Brain microvascular endothelial cell (primary cell): Measurements from ENCODE around the gene ZNF891.
A peak's percentile ranks its signal among the peaks of the same experiment; 100 is the strongest.

Source experiments
- DNase-seq: peaks from one replicate; pipeline ENCODE4 v3.0.0-alpha.2; 2020
- H3K27ac ChIP-seq: fragments of 250-450 bp; sonication (Bioruptor Pico); 2 replicates; pipeline ENCODE4 v1.5.1; 2020; ENCODE audit warnings: mild to moderate bottlenecking, moderate library complexity
- H3K27me3 ChIP-seq: fragments of 250-450 bp; sonication (Bioruptor Pico); replicated peaks from 2 replicates; pipeline ENCODE4 v1.5.1; 2020; ENCODE audit warnings: mild to moderate bottlenecking
- H3K36me3 ChIP-seq: fragments of 250-450 bp; sonication (Bioruptor Pico); replicated peaks from 2 replicates; pipeline ENCODE4 v1.5.1; 2020; ENCODE audit warnings: mild to moderate bottlenecking
- H3K4me3 ChIP-seq: 2 replicates; pipeline ENCODE4 v1.5.1; 2011; ENCODE audit warnings: low read depth, mild to moderate bottlenecking, control low read depth, low read length, moderate library complexity
- in situ Hi-C: cut with HindIII; loops from 2 replicates; pipeline ENCODE4 v1.10.0; 2017; ENCODE audit warnings: low sequenced_read_pairs, low pct_ligation_motif_present
- TF ChIP-seq, protein P1 (sequence below): IDR thresholded peaks from 2 replicates; pipeline ENCODE4 v1.5.1; 2011; ENCODE audit warnings: low read depth, mild to moderate bottlenecking, moderate library complexity, low read length, control low read depth, inconsistent platforms; ENCODE audit errors: missing control alignments

Gene ZNF891

GRCh38 chr12:133130038-133130807 is at the start of gene ZNF891, which contains the start of gene ZNF10:
TSS of gene ZNF891 (minus strand) at chr12:133130274. CDS start at chr12:133121918, 8,356 bp downstream.
TSS of gene ZNF10 (plus strand) at chr12:133130627. CDS start at chr12:133144493, 13,866 bp downstream.
- H3K4me3 ChIP-seq: peak within 1 kb of the TSS; percentile 88
- peak; percentile 95 for DNase-seq
- no peaks in the 10 kb centered on the region for H3K27me3 ChIP-seq
- in situ Hi-C loops: no loop called here
- H3K36me3 ChIP-seq: peaks cover 3% of the 10 kb centered on the region
- H3K27ac ChIP-seq: peak within 1 kb of the TSS; percentile 92
- TF ChIP-seq, protein P1, sequence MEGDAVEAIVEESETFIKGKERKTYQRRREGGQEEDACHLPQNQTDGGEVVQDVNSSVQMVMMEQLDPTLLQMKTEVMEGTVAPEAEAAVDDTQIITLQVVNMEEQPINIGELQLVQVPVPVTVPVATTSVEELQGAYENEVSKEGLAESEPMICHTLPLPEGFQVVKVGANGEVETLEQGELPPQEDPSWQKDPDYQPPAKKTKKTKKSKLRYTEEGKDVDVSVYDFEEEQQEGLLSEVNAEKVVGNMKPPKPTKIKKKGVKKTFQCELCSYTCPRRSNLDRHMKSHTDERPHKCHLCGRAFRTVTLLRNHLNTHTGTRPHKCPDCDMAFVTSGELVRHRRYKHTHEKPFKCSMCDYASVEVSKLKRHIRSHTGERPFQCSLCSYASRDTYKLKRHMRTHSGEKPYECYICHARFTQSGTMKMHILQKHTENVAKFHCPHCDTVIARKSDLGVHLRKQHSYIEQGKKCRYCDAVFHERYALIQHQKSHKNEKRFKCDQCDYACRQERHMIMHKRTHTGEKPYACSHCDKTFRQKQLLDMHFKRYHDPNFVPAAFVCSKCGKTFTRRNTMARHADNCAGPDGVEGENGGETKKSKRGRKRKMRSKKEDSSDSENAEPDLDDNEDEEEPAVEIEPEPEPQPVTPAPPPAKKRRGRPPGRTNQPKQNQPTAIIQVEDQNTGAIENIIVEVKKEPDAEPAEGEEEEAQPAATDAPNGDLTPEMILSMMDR: no peak

GRCh38 chr12:133174901-133175300 is 44.8 kb upstream of the ZNF891 start:
- H3K4me3 ChIP-seq: no peak overlapping the region
- in situ Hi-C loops: no loop called here
- no peaks in the 10 kb centered on the region for H3K36me3 ChIP-seq
- DNase-seq: no peak
- no peaks in the 10 kb centered on the region for H3K27me3 ChIP-seq
- TF ChIP-seq, protein P1: no peak
- no peak overlapping the region for H3K27ac ChIP-seq

- H3K27me3 ChIP-seq: no peaks in the 10 kb centered on the region
- no peak for DNase-seq
- no peaks in the 10 kb centered on the region for H3K36me3 ChIP-seq
- no peak overlapping the region for H3K4me3 ChIP-seq
- H3K27ac ChIP-seq: no peak overlapping the region
- in situ Hi-C loops: no loop called here
- TF ChIP-seq, protein P1: no peak
Observed at GRCh38 chr12:133172491-133172890, 42.4 kb upstream of the ZNF891 start.

GRCh38 chr12:133165776-133166175 is 35.7 kb upstream of the ZNF891 start:
- H3K36me3 ChIP-seq: no peaks in the 10 kb centered on the region
- H3K27me3 ChIP-seq: no peaks in the 10 kb centered on the region
- in situ Hi-C loops: no loop called here
- DNase-seq: no peak
- H3K27ac ChIP-seq: no peak overlapping the region
- TF ChIP-seq, protein P1: no peak
- H3K4me3 ChIP-seq: no peak overlapping the region

DNA sequence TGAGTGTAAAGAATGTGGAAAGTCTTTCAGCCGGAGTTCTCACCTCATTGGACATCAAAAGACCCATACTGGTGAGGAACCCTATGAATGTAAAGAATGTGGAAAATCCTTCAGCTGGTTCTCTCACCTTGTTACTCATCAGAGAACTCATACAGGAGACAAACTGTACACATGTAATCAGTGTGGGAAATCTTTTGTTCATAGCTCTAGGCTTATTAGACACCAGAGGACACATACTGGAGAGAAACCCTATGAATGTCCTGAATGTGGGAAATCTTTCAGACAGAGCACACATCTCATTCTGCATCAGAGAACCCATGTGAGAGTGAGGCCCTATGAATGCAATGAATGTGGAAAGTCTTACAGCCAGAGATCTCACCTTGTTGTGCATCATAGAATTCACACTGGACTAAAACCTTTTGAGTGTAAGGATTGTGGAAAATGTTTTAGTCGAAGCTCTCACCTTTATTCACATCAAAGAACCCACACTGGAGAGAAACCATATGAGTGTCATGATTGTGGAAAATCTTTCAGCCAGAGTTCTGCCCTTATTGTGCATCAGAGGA is 26.1 kb upstream of the ZNF891 start:
- DNase-seq: no peak
- Histone ChIP-seq H3K27ac (no peak overlapping the region), H3K36me3 (peaks cover 54% of the 10 kb centered on the region), H3K27me3 (no peaks in the 10 kb centered on the region), H3K4me3 (no peak overlapping the region)
- in situ Hi-C loops: no loop called here
- TF ChIP-seq, protein P1: no peak
